Uterus (tissue), 2 donors: ENCODE data around the gene ZCCHC10.

Experiments
- POLR2A ChIP-seq, 2 donors: fragments of 450-650 bp; IDR thresholded peaks; one replicate each; pipeline ENCODE4 v1.6.1; 2016; ENCODE audit warnings: antibody characterized with exemption in 2 of 2, mild to moderate bottlenecking in 1 of 2, moderate library complexity in 1 of 2
- TF ChIP-seq, protein P1 (sequence below), 4 experiments: fragments of 200-600 bp in 2 of 4; fragments of 450-650 bp in 2 of 4; sonication (generic) in 2 of 4; IDR thresholded peaks; one replicate each; pipeline ENCODE4 v1.5.1; 2016 to 2019; ENCODE audit warnings: antibody characterized with exemption in 4 of 4, mild to moderate bottlenecking in 2 of 4, moderate library complexity in 1 of 4

- no peak for TF ChIP-seq POLR2A (IDR thresholded peaks at IDR 0.05)
- TF ChIP-seq, protein P1, sequence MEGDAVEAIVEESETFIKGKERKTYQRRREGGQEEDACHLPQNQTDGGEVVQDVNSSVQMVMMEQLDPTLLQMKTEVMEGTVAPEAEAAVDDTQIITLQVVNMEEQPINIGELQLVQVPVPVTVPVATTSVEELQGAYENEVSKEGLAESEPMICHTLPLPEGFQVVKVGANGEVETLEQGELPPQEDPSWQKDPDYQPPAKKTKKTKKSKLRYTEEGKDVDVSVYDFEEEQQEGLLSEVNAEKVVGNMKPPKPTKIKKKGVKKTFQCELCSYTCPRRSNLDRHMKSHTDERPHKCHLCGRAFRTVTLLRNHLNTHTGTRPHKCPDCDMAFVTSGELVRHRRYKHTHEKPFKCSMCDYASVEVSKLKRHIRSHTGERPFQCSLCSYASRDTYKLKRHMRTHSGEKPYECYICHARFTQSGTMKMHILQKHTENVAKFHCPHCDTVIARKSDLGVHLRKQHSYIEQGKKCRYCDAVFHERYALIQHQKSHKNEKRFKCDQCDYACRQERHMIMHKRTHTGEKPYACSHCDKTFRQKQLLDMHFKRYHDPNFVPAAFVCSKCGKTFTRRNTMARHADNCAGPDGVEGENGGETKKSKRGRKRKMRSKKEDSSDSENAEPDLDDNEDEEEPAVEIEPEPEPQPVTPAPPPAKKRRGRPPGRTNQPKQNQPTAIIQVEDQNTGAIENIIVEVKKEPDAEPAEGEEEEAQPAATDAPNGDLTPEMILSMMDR (IDR thresholded peaks at IDR 0.05): no peak
Observed at GRCh38 chr5:132949136-132949535, 77.2 kb downstream of the ZCCHC10 start.
